GM19468 (cell line): ENCODE results near the gene VPS25.
"Not testable (repeated sequence)": the region's sequence is repeated elsewhere in the genome, so short reads cannot be mapped to it uniquely, and the experiment has no call there.

Experiments used
- ATAC-seq: cut with Tn5 transposase; IDR thresholded peaks from one replicate; pipeline ENCODE4 v1.9.1; 2021; ENCODE audit warnings: mild to moderate bottlenecking, moderate library complexity, moderate number of reproducible peaks; ENCODE audit not compliant: unreplicated experiment; ENCODE audit errors: extremely low read depth

Gene VPS25

DNA sequence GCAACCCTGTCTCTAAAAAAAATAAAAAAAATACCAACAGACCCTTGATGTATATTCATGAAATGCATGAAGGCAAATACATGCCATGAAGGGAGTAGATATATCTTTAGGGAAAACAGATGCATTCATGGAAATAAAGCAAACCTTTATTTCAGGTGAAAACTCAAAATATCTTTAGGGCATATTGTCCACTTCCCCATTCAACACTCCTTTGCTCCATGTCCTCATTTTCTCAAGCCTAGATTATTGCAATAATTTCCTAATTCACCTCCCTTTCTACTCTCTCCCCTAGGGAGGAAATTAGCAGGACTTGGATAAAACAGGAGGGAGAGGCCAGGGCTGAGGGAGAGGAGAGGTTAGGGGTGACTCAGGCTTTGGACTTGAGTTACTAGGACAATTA lies 5.7 kb upstream of the VPS25 start:
- ATAC-seq, result no peak

DNA sequence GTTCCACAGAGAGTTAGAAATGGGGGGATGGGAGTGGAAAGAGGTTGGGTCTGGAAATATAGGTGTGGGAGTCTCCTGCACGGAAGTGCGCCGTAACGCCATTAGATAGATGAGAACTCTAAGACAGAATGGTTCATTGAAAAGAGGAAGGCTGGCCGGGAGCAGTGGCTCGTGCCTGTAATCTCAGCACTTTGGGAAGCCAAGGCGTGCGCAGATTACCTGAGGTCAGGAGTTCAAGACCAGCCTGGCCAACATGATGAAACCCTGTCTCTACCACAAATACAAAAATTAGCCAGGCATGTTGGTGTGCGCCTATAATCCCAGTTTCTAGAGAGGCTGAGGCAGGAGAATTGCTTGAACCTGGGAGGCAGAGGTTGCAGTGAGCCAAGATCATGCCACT lies 5.2 kb upstream of the VPS25 start:
- ATAC-seq, result not testable (repeated sequence)

DNA sequence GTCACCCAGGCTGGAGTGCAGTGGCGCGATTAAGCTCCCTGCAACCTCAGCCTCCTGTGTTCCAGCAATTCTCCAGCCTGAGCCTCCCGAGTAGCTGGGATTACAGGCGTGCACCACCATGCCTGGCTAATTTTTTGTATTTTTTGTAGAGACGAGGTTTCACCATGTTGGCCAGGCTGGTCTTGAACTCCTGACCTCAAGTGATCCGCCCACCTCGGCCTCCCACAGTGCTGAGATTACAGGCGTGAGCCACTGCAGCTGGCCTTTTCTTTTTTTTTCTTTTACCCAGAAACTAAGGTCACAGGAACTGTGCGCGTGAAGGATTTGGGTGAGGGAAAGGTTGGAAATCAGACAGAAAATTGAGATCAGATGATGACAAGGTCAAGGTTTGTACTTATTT lies 3.3 kb upstream of the VPS25 start:
- ATAC-seq, result not testable (repeated sequence)

DNA sequence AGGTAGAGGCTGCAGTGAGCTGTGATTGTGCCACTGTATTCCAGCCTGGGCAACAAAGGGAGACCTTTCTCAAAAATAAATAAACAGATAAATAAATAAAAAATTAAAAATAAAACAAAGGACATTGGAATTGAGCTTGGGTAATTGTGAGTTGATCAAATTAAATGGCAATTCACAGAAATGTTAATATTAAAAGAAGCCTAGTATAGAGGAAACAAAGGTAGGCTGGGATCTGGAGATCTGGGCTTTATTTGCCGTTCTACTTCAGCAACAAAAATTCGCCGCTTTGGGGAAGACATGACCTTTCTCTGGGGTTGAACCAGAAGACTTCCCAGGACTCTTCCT lies 332 bp upstream of the VPS25 start:
- ATAC-seq, result no peak

- no peak for ATAC-seq
Observed at GRCh38 chr17:42774066-42774745, 957 bp downstream of the VPS25 start.

GRCh38 chr17:42775534-42776098 lies 2.4 kb downstream of the VPS25 start:
- ATAC-seq, result no peak

- ATAC-seq, result no peak
Observed at GRCh38 chr17:42778570-42778969, 5.3 kb downstream of the VPS25 start.

GRCh38 chr17:42779304-42779935 lies 6.2 kb downstream of the VPS25 start:
- no peak for ATAC-seq

GRCh38 chr17:42779936-42780850 lies 6.9 kb downstream of the VPS25 start, which contains the start of gene WNK4:
TSS of gene WNK4 (plus strand) at chr17:42780610. CDS start at chr17:42780699, 89 bp downstream.
- no peak for ATAC-seq

DNA sequence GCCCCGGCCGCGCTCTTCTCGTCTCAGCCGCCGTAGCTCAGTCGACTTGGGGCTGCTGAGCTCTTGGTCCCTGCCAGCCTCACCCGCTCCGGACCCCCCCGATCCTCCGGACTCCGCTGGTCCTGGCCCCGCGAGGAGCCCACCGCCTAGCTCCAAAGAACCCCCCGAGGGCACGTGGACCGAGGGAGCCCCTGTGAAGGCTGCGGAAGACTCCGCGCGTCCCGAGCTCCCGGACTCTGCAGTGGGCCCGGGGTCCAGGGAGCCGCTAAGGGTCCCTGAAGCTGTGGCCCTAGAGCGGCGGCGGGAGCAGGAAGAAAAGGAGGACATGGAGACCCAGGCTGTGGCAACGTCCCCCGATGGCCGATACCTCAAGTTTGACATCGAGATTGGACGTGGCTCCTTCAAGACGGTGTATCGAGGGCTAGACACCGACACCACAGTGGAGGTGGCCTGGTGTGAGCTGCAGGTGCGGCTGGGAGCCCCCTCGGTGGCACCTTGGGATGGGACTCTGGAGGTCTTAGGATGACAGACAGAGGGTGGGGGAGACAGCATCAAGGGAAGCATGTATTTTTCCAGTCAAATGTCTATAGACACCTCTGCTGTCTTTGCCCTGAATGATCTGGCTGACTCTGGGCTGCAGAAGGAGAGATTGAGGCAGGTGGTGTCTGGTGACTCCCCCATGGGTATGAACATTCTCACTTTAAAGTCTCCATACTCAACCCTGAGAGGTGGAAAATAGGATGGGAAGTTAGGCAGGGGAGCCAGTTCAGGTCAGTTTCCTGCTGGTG lies 7.8 kb downstream of the VPS25 start:
- ATAC-seq, result no peak

DNA sequence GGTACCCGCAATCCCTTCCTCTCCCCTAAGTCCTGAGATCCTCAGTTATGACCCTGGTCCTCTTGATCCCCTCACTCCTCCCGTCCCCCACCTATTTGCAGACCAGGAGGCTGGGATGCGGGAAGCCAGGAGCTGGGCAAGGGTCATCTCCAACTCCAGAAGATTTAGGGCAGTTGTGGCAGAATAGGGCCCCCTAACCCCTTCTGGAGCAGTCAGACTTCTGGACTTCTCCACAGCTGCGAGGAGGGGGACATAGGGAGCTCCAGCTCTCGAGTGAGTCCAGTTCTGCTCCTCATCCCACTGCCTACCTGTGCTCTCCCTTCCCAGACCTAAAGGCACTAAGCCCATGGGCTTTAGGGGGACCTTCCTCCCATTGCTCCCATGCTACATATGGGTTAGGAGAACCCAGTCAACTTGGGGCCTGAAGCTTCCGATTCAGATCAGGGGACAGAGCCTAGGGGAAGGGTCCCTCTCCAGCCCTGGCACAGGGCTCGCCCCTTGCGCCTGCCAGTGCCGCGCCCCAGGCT lies 8.5 kb downstream of the VPS25 start:
- ATAC-seq, result no peak

DNA sequence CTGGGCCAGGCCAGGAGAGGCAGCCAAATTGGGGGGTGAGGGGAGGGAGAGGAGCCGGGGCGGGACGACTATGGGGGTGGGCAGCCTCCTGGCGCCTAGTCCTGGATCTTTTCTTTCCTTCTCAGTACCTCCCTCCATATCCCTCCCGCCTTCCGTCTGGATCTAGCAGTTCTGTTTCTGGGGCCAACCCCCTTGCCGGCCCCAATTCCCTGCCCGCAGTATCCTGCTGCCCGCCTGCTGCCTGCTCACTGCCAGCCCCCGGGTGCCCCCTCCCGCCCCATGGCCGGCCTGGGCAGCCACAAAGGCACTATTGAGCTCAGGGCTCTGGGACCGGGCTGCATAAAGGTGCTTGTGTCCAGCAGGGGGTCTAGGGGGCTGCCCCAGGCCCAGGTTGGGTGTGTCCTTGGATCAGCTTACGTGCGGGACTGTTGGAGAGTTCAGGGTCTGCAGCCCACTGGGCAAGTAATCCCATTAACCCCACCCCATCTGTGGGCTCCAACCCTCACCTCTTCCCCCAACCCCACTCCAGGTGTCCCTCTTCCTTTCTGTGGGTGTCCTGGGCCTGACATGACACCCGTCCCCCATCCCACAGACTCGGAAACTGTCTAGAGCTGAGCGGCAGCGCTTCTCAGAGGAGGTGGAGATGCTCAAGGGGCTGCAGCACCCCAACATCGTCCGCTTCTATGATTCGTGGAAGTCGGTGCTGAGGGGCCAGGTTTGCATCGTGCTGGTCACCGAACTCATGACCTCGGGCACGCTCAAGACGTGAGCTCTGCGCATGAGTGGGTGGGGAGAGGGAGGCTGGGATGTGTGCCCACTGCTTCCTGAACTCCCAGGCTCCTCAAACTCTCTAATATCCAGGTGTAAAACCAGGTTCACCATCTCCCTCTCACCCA lies 9.2 kb downstream of the VPS25 start:
- no peak for ATAC-seq

GRCh38 chr17:42783062-42783790 lies 10.0 kb downstream of the VPS25 start:
- no peak for ATAC-seq

DNA sequence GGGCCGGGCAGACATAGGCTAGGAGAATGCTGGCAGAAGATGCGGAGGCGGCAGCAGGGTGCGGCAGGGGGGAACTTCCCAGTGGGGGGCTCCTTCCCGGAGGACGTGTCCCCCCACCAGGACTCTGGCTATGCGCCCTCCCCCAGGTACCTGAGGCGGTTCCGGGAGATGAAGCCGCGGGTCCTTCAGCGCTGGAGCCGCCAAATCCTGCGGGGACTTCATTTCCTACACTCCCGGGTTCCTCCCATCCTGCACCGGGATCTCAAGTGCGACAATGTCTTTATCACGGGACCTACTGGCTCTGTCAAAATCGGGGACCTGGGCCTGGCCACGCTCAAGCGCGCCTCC lies 10.5 kb downstream of the VPS25 start:
- no peak for ATAC-seq

GRCh38 chr17:42784409-42784808 lies 11.2 kb downstream of the VPS25 start:
- ATAC-seq, result no peak

DNA sequence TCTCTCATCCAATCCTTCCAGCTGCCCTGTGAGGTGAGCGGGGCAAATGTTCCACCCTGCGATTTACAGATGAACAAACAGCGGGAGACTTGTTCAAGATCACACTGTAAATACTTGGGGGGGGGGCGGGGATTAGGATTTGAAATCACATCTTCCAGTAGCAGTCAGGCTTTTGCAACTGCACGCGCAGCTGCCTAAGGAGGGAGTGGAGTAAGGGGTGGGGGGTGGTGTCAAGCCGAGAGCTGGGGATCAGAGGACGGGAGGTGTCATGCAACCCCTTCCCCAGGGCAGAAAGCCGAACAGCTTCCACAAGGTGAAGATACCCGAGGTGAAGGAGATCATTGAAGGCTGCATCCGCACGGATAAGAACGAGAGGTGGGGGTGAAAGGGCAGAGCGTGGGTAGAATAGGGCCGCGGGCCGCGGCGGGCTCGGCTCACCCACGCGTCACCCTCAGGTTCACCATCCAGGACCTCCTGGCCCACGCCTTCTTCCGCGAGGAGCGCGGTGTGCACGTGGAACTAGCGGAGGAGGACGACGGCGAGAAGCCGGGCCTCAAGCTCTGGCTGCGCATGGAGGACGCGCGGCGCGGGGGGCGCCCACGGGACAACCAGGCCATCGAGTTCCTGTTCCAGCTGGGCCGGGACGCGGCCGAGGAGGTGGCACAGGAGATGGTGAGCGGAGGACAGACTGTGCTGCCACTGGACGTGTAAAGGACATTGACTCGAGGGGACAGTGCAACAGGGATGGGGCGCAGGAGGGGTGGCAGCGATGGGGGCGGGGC lies 11.8 kb downstream of the VPS25 start:
- ATAC-seq, result no peak

DNA sequence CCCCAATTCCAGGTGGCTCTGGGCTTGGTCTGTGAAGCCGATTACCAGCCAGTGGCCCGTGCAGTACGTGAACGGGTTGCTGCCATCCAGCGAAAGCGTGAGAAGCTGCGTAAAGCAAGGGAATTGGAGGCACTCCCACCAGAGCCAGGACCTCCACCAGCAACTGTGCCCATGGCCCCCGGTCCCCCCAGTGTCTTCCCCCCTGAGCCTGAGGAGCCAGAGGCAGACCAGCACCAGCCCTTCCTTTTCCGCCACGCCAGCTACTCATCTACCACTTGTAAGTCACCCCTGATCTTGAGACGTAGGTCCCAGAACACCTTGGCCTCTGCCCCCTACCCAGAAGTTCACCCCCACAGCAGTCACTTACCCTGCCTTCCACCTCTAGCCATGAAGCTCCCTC lies 14.0 kb downstream of the VPS25 start:
- ATAC-seq, result no peak
